Retinal pigment epithelial cell (primary cell): Measurements from ENCODE around the gene DOK5.
A peak's percentile ranks its signal among the peaks of the same experiment; 100 is the strongest.

Source experiments
- DNase-seq: peaks from one replicate; pipeline ENCODE4 v3.0.0-alpha.2; 2010; ENCODE audit warnings: low read depth
- H3K4me3 ChIP-seq: 2 replicates; pipeline ENCODE4 v1.5.1; 2011; ENCODE audit warnings: mild to moderate bottlenecking, low read length, control low read depth, moderate library complexity
- TF ChIP-seq, protein P1 (sequence below): conservative IDR thresholded peaks from 2 replicates; pipeline ENCODE4 v1.5.1; 2011; ENCODE audit warnings: low read depth, low read length, control low read depth, inconsistent platforms

DOK5 gene

GRCh38 chr20:54456961-54457360, 18.4 kb upstream of the DOK5 start:
- TF ChIP-seq, protein P1, sequence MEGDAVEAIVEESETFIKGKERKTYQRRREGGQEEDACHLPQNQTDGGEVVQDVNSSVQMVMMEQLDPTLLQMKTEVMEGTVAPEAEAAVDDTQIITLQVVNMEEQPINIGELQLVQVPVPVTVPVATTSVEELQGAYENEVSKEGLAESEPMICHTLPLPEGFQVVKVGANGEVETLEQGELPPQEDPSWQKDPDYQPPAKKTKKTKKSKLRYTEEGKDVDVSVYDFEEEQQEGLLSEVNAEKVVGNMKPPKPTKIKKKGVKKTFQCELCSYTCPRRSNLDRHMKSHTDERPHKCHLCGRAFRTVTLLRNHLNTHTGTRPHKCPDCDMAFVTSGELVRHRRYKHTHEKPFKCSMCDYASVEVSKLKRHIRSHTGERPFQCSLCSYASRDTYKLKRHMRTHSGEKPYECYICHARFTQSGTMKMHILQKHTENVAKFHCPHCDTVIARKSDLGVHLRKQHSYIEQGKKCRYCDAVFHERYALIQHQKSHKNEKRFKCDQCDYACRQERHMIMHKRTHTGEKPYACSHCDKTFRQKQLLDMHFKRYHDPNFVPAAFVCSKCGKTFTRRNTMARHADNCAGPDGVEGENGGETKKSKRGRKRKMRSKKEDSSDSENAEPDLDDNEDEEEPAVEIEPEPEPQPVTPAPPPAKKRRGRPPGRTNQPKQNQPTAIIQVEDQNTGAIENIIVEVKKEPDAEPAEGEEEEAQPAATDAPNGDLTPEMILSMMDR: peak; percentile 7
- DNase-seq: no peak
- no peak overlapping the region for H3K4me3 ChIP-seq

GRCh38 chr20:54458219-54458618, 17.2 kb upstream of the DOK5 start:
- TF ChIP-seq, protein P1: no peak
- no peak for DNase-seq
- no peak overlapping the region for H3K4me3 ChIP-seq

DNA sequence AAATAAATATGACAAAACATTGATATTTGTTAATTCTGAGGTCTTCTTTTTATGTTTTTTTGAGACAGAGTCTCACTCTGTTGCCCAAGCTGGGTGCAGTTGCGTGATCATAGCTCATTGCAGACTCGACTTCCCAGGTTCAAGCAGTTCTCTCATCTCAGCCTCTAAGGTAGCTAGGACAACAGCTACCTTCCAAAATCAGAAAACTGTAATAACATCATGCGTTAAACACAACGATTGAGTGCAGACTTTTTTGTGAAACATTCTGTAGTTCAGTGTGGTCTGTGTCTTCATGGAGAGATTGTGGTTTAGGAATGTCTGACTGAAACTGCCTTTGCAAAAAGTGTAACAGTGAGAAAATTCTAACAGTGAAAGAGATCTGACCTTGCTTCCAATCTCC, 16.1 kb upstream of the DOK5 start:
- no peak overlapping the region for H3K4me3 ChIP-seq
- TF ChIP-seq, protein P1: no peak
- DNase-seq: no peak

- no peak overlapping the region for H3K4me3 ChIP-seq
- TF ChIP-seq, protein P1: no peak
- no peak for DNase-seq
These were observed 11.4 kb upstream of the DOK5 start for GRCh38 chr20:54464003-54464402.

DNA sequence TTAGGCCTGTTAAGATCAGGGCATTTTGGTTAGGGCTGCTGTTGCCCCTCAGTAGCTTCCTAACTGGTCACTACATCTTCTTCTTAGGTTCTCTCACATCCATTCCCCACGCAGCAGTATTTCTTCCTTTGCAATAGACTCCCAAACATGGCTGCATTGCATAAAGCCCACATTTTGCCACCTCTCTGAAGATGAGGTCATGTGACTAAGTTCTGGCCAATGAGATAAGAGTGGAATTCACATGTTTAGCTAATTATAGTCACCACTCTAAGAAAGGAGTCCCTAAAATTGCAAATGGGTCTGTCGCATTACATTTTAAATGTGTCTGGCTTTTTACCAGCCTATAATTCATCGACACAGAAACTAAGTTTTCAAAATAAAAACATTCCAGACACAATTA, 9.3 kb upstream of the DOK5 start:
- DNase-seq: no peak
- H3K4me3 ChIP-seq: no peak overlapping the region
- TF ChIP-seq, protein P1: no peak

- no peak for DNase-seq
- no peak overlapping the region for H3K4me3 ChIP-seq
- TF ChIP-seq, protein P1: no peak
These were observed 7.8 kb upstream of the DOK5 start for GRCh38 chr20:54467622-54468021.

- no peak for DNase-seq
- TF ChIP-seq, protein P1: no peak
- no peak overlapping the region for H3K4me3 ChIP-seq
These were observed 7.3 kb upstream of the DOK5 start for GRCh38 chr20:54468082-54468481.
